ENCODE data around the gene IQGAP2.
A peak's percentile ranks its signal among the peaks of the same experiment; 100 is the strongest.
"Not testable (repeated sequence)": the region's sequence is repeated elsewhere in the genome, so short reads cannot be mapped to it uniquely, and the experiment has no call there.

The IQGAP2 gene

DNA sequence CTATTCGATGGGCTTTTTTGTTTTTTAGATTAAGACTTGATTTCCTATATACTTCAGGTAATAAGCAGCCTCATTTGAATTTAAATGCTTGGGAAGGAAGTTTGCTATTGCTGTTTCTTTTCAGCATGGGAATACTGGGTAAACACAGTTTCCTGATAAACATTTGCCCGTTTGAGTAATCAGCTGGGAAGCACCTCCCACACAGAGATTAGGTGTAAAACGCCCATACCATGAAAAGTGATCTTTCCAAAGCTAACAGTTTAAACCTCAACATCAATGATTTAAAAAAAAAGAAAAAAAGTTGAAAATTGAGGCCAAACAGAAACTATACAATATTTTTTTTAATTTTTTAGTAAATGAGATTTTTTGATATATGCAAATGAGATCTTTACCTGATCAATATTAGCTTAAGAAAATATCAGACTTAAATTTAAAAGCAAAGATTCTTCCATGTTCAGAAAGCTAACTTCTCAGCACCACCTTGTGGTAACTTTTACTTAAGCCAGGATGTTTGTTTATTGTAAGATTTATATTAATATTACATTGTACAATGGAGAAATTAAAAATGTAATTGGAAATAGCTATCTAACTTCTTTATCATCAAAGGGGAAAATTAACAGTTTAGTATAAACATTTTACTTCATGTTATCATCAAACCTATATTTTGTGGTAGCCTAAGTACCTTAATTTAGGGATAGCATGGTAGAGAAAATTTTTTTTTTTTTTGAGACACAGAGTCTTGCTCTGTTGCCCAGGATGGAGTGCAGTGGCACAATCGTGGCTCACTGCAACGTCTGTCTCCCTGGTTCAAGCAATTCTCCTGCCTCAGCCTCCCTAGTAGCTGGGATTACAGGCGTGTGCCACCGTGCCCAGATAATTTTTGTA is 180.3 kb downstream of the IQGAP2 start:
- DNase-seq: no peak

DNA sequence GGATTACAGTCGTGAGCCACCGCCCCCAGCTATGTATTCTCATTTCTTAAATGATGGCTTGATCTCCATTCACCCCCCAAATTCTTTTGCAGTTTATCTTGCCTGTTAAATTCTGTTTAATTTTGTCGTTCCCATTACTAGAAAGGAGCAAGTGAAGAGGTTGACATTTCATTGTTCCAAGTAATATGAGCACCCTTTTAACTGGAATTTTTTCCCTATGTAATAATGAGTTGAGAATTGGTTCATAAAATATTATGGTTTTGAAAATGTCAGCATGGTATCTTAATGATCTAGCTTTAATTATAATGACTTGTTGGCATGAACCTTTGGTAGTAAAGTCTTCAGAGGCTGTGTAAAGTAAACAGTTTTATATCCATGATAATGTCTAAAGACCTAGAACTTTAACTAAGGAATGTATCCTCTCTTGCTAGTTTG is 182.7 kb downstream of the IQGAP2 start:
- no peak for DNase-seq

DNA sequence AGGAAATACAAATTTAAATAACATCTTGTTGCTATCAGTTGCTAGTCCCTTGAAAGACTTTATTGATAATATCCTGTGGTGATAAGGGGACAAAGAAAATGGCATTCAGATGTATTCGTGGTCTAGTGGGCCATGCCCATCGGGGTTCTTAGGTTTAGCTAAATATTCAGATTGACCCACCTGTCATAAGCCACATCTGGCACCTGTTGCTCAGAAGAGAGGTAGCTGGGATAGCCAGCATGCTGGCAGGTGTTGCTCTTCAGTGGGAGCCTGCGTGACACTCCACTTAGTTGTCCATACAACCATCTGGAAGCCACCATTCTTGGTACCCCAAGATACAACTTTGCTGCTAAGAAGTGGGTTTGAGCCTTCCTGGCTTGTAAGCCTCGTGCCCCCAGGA is 183.4 kb downstream of the IQGAP2 start:
- DNase-seq: no peak

DNA sequence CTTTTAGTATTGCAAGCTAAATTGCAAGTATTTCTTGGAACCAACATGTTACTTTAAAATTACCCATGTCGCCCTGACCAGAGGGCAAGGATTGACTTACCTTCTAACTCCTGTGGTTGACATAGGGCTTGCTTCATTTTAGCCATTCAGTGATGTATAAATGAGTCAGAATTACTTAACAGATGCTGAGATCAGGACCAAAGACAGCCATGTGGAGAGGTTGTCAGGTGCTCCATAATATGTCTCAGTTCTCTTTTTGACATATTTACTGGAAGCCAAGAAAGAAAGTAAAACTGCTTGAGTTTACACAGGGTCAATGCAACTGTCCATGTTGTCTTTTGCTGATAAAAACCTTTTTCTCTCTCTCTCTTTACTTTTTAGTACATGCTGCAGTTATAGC is 186.9 kb downstream of the IQGAP2 start:
- no peak for DNase-seq

- no peak for DNase-seq
Observed at GRCh38 chr5:76591366-76591765, 188.3 kb downstream of the IQGAP2 start.

GRCh38 chr5:76592692-76593091 is 189.6 kb downstream of the IQGAP2 start:
- no peak for DNase-seq

DNA sequence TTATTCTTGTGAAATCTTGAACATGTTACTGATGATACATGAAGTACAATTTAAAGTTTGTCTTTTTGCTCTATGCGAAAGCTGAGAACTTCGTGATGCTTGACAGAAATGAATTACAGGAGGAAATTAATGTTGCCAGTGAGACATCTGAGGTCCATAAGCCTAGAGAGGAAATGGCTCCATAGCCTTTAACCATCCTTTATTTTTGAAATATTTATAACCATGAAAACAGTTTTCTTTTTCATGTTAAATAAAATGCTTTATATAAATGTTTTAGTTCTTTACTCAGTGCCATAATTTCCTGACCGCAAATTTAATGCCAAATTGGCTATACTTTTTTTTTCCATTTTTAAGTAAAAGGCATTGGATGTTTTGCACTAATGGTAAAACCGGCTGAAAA is 191.0 kb downstream of the IQGAP2 start:
- DNase-seq: no peak

DNA sequence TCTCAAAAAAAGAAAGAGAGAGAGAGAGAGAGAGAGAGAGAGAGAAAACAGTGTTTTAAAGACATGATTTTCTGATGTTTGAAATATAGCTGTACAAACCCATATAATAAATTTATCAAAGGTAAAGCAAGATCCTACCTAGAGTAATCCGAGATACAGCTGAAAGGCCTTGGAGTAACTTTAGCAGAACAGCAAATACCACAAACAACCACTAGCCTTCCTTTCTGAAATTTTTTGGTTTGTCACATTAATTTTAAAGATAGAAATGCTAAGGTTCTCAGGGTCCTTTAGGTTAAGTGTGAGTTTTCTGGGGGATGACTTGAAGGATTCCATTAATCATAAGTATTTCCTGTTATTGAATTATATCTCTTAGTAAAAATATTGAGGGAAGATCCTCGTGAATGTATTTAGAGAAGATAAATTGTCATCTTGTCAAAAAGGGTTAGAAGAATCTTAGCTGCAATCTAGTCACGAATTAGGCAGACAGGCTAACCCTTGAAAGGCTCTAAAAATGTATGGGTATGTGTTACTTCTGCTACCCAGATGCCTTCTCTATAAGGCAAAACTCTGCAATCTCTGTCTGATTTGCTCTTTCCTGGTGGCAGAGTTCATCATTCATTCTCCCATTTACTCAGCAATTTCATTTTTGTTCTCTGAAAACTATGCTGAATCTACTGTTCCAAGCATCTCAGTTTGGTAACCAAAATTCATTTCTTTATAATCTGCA is 192.8 kb downstream of the IQGAP2 start:
- no peak for DNase-seq

GRCh38 chr5:76598531-76598930 is 195.4 kb downstream of the IQGAP2 start:
- DNase-seq: no peak

GRCh38 chr5:76600716-76601115 is 197.6 kb downstream of the IQGAP2 start:
- DNase-seq: no peak

GRCh38 chr5:76601470-76601869 is 198.4 kb downstream of the IQGAP2 start:
- peak; percentile 19 for DNase-seq

- DNase-seq: no peak
Observed at GRCh38 chr5:76602094-76602726, 199.1 kb downstream of the IQGAP2 start.

- DNase-seq: not testable (repeated sequence)
Observed at GRCh38 chr5:76603991-76604390, 200.9 kb downstream of the IQGAP2 start.

DNA sequence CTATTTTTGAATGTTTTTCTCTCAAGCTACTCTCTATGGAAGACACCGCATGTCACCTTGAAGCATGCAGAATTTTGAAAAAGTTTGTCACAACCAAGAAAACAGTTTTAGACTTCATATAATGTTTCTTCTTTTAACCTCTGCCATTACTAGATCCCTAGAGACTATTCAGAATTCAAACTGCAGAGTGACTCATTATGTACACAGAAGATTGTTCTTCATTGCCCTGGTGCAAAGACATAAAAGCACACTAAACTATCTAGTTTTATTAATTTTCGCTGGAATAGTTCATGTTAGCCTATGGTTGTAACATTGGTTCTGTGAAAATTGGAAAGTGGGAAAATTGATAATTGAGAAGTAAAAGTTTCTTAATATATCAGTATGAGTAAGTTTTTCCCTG is 201.8 kb downstream of the IQGAP2 start:
- DNase-seq: no peak

- DNase-seq: no peak
Observed at GRCh38 chr5:76606701-76607100, 203.6 kb downstream of the IQGAP2 start.

- DNase-seq: no peak
Observed at GRCh38 chr5:76607353-76607871, 204.3 kb downstream of the IQGAP2 start.

DNA sequence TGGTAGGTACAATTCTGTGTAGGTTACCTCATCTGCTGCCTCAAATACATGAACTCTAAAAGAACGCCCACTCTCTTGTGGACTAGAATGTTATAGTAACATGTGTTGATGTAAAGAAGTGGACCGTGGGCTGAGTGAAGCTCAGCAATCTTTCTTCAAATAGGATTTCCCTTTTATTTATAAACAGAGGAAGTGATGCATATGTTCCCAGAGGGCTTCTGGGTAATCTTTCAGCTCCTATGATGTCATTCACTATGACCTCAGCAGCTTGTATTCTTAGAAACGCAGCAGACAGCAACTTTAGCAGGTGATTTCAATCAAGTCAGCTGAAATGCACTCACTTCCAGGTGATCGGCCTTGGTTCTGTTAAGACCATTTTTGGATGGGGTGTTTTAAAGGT is 205.7 kb downstream of the IQGAP2 start:
- DNase-seq: no peak

DNA sequence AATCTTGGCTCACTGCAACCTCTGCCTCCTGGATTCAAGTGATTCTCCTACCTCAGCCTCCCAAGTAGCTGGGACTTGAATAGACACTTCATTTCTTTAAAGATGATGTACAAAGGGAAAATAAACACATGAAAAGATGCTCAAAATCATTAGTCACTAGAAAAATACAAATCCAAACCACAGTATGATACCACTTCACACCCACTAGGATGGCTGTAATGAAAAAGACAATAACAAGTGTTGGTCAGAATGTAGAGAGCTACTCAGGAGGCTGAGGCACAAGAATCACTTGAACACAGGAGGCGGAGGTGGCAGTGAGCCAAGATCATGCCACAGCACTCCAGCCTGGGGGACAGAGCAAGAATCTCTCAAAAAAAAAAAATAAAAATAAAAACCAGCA is 207.1 kb downstream of the IQGAP2 start:
- DNase-seq: no peak

GRCh38 chr5:76612942-76613341 is 209.9 kb downstream of the IQGAP2 start:
- no peak for DNase-seq

DNA sequence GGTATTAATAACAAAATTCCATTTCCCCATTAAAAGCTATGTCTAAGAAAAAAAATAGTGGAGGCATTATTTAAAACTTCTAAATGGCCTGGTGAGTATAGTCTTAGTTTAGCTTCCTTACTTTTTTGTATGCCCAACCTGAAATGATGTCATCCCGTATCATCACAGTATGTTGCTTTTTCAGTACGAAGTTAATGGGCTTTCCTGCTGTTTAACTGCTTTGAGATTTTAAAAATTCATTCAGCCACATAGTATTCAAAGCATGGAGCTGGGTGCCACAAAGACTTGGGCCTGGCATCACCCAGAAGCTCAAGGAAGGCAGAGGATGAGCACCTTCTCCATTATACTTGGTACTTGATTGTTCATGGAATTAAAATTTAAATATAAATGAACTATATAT is 212.7 kb downstream of the IQGAP2 start:
- no peak for DNase-seq

- DNase-seq: no peak
Observed at GRCh38 chr5:76616206-76616605, 213.1 kb downstream of the IQGAP2 start.

DNA sequence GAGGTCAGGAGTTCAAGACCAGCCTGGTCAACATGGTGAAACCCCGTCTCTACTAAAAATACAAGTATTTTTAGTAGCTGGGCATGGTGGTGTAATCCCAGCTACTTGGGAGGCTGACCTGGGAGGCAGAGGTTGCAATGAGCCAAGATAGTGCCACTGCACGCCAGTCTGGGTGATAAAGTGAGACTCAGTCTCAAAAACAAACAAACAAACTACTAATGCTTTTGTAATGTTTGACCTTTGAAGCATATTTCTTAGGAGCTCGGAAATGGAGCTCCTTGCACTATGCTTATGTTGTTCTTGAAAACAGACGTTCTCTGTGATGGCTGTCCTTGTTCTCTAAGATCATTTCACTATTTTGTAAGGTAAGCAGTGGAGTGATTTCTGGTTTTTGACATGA is 214.1 kb downstream of the IQGAP2 start:
- no peak for DNase-seq

- no peak for DNase-seq
Observed at GRCh38 chr5:76617675-76618074, 214.6 kb downstream of the IQGAP2 start.

DNA sequence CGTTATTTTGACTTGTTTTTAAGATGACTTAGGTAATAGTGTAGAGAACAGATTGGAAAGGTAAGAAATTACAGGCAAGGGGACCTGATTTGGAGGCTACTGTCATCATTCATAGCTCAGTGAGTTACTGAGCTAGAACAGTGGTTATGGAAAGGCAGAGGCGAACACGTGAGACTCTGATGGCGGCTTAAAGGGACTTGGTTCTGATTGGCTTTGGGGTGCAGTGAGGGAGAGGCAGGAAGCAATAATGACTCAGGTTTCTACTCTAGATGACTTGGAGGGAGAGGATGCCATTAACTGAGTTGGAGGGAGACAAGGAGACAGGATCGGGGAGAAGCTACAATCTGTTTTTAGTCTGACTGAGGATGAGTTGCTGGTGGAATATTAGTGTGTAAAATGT is 217.1 kb downstream of the IQGAP2 start:
- DNase-seq: no peak

All from activated gamma-delta T cell treated with Interleukin-2 at 50 U/mL for 16 hours (primary cell).